Lower leg skin (tissue), 4 donors: ENCODE measurements around the gene SLX4IP. TPM values are rescaled to one million over a fixed set of nuclear protein-coding genes. Genes with fewer than 3 reads are reported as not detected.

ENCODE experiments used
- DNase-seq, 2 donors: peaks; one replicate each; pipeline ENCODE4 v3.0.0-alpha.2; 2019; ENCODE audit warnings: low spot score in 2 of 2
- H3K4me3 ChIP-seq: fragments of 200-600 bp; sonication (generic); 2 replicates; pipeline ENCODE4 v1.5.1; 2017; ENCODE audit warnings: mild to moderate bottlenecking, low read depth; ENCODE audit not compliant: poor library complexity, severe bottlenecking
- CTCF ChIP-seq, 3 donors: fragments of 450-650 bp; IDR thresholded peaks; one replicate each; pipeline ENCODE4 v1.5.1; 2016; ENCODE audit warnings: antibody characterized with exemption in 3 of 3, mild to moderate bottlenecking in 3 of 3, moderate library complexity in 2 of 3
- POLR2A ChIP-seq, 2 donors: fragments of 450-650 bp; IDR thresholded peaks; one replicate each; pipeline ENCODE4 v1.6.1; 2016 to 2017; ENCODE audit warnings: antibody characterized with exemption in 2 of 2, mild to moderate bottlenecking in 1 of 2, moderate library complexity in 1 of 2
- WGBS, 2 donors: methylation state at CpG; one replicate each; pipeline ENCODE4 v1.1.5; 2018; 5-methylcytosine and 5-hydroxymethylcytosine counted together
- intact Hi-C: fragments of 100-400 bp; cut with DNase I; formaldehyde crosslinking; loops from one replicate; pipeline ENCODE4 v1.15.0; 2023; ENCODE audit warnings: low total_unique reads
- total RNA-seq, 4 donors: library from RNA; depleted of rRNA; stranded (reverse); fragments of >200 nt; gene quantifications; one replicate each; pipeline ENCODE4 v1.1.0, GENCODE V29; 2016

The SLX4IP gene
- total RNA-seq, 4 donors from 2014 or later, result 3.0 to 4.0 (median 3.7) TPM

GRCh38 chr20:10504608-10504993 lies 69.5 kb downstream of the SLX4IP start:
- 74 to 85% methylated on average over 7 of the region's 7 CpGs for WGBS, 2 donors
- intact Hi-C loops, result no loop called here
- no peak overlapping the region for H3K4me3 ChIP-seq

GRCh38 chr20:10504994-10505730 lies 70.1 kb downstream of the SLX4IP start:
- DNase-seq, result peak in 1 of 2 donors; percentile 72
- H3K4me3 ChIP-seq, result no peak overlapping the region
- TF ChIP-seq POLR2A (IDR thresholded peaks at IDR 0.05) (no peak), CTCF (IDR thresholded peaks at IDR 0.05) (no peak)
- WGBS, 2 donors, result 13 to 16% methylated on average over 5 of the region's 5 CpGs
- intact Hi-C loops, result no loop called here

More at GRCh38 chr20:10504608-10504993, 69.5 kb downstream of the SLX4IP start:
- TF ChIP-seq POLR2A (IDR thresholded peaks at IDR 0.05) (no peak), CTCF (IDR thresholded peaks at IDR 0.05) (no peak)
- no peak for DNase-seq

GRCh38 chr20:10505827-10506226 lies 70.7 kb downstream of the SLX4IP start:
- TF ChIP-seq CTCF (IDR thresholded peaks at IDR 0.05), result no peak
- no peak for TF ChIP-seq POLR2A (IDR thresholded peaks at IDR 0.05)
- DNase-seq, result no peak
- WGBS, 2 donors, result 26 to 32% methylated on average over 2 of the region's 2 CpGs
- intact Hi-C loops, result no loop called here
- H3K4me3 ChIP-seq, result no peak overlapping the region

- TF ChIP-seq CTCF (IDR thresholded peaks at IDR 0.05) (no peak), POLR2A (IDR thresholded peaks at IDR 0.05) (no peak)
- no peak for DNase-seq
- intact Hi-C loops, result no loop called here
- H3K4me3 ChIP-seq, result no peak overlapping the region
- WGBS, 2 donors, result 85 to 88% methylated on average over 4 of the region's 4 CpGs
These were observed 71.9 kb downstream of the SLX4IP start for GRCh38 chr20:10507052-10507451.

- WGBS, 2 donors, result 48 to 49% methylated on average over 4 of the region's 4 CpGs
- no peak overlapping the region for H3K4me3 ChIP-seq
These were observed 73.0 kb downstream of the SLX4IP start for GRCh38 chr20:10508060-10508459.

More at GRCh38 chr20:10508060-10508459, 73.0 kb downstream of the SLX4IP start:
- intact Hi-C loops, result no loop called here
- TF ChIP-seq POLR2A (IDR thresholded peaks at IDR 0.05) (no peak), CTCF (IDR thresholded peaks at IDR 0.05) (no peak)
- DNase-seq, result peak in 1 of 2 donors; percentile 89
